ENCODE results near the gene PCDHA10.

DNA sequence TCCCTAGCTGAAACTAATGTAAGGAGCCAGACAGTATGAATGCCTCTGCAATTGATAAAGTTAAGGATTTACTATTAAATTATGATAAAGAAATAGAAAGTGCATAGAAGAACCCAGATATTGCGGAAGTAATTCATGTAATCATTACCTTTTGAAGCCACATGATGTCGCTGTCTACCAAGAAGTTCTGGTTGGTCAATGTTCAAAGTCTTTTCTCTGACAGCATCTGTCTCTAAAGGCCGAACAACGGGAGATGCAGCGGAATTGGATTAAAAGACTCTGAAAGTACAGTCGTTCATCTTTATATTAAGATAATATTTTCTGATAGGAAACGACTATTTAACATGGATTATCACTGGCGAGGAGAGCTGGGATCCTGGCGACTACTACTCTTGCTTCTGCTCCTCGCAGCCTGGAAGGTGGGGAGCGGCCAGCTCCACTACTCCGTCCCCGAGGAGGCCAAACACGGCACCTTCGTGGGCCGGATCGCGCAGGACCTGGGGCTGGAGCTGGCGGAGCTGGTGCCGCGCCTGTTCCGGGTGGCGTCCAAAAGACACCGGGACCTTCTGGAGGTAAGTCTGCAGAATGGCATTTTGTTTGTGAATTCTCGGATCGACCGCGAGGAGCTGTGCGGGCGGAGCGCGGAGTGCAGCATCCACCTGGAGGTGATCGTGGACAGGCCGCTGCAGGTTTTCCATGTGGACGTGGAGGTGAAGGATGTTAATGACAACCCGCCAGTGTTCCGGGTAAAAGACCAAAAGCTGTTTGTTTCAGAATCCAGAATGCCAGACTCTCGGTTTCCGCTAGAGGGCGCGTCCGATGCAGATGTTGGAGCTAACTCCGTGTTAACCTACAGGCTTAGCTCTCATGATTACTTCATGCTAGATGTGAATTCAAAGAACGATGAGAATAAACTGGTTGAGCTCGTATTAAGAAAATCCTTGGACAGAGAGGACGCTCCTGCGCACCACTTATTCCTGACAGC, 14.4 kb upstream of the PCDHA10 start, which contains the start of gene PCDHA8:
- TF ChIP-seq GATA2 (IDR thresholded peaks at IDR 0.05; ENCODE audit: low read depth, low read length) = no peak
- TF ChIP-seq GATA3 (IDR thresholded peaks at IDR 0.05; ENCODE audit: low read depth, low read length) = no peak

Data from SH-SY5Y (cell line).